AG10803 (cell line): ENCODE measurements around the gene ORC1.

ENCODE experiments used
- DNase-seq: peaks from one replicate; pipeline ENCODE4 v3.0.0; 2010; ENCODE audit warnings: low read depth
- H3K4me3 ChIP-seq: 2 replicates; pipeline ENCODE4 v1.5.1; 2011; ENCODE audit warnings: mild to moderate bottlenecking, low read length, control low read depth
- TF ChIP-seq, protein P1 (sequence below): conservative IDR thresholded peaks from 2 replicates; pipeline ENCODE4 v1.5.1; 2011; ENCODE audit warnings: mild to moderate bottlenecking, low read length, control low read depth, inconsistent platforms

ORC1 gene

DNA sequence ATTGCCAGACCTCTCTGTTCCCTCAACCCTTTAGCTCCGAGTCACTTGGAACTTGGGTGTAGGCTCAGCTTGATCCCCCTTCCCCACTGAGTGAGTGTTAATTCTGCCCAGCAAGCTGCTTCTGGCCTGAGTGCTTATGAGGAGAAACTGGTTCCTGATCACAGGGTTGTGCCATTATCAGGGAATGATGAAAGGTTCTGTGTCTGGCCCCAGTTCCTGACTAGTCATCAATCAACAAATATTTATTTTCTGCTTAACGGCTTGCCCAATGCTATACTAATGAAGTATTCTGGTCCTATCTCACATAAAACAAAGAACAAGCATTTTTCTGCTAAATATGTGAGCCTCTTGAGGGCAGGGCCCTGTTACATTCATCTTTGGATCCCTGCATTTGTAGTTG, 59.0 kb downstream of the ORC1 start:
- DNase-seq, result no peak
- H3K4me3 ChIP-seq, result no peak overlapping the region
- TF ChIP-seq, protein P1, sequence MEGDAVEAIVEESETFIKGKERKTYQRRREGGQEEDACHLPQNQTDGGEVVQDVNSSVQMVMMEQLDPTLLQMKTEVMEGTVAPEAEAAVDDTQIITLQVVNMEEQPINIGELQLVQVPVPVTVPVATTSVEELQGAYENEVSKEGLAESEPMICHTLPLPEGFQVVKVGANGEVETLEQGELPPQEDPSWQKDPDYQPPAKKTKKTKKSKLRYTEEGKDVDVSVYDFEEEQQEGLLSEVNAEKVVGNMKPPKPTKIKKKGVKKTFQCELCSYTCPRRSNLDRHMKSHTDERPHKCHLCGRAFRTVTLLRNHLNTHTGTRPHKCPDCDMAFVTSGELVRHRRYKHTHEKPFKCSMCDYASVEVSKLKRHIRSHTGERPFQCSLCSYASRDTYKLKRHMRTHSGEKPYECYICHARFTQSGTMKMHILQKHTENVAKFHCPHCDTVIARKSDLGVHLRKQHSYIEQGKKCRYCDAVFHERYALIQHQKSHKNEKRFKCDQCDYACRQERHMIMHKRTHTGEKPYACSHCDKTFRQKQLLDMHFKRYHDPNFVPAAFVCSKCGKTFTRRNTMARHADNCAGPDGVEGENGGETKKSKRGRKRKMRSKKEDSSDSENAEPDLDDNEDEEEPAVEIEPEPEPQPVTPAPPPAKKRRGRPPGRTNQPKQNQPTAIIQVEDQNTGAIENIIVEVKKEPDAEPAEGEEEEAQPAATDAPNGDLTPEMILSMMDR, result no peak

DNA sequence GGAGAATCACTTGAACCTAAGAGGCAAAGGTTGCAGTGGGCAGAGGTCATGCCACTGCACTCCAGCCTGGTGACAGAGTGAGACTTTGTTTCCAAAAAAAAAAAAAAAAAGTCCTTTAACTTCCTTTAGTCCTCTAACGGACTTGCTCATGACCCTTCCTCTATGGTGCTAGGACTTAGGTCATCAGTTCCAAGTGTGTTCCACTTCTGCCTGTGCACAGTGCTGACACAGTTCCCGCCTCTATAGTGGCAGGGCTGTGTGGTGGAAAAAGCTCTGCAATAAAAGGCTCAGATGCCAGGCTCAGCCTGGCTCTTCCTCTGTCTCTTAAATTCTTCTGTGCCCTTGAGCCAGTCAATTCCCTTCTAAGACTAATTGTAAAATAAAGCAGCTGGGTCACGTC, 60.2 kb downstream of the ORC1 start:
- TF ChIP-seq, protein P1, result no peak
- no peak for DNase-seq
- H3K4me3 ChIP-seq, result no peak overlapping the region

DNA sequence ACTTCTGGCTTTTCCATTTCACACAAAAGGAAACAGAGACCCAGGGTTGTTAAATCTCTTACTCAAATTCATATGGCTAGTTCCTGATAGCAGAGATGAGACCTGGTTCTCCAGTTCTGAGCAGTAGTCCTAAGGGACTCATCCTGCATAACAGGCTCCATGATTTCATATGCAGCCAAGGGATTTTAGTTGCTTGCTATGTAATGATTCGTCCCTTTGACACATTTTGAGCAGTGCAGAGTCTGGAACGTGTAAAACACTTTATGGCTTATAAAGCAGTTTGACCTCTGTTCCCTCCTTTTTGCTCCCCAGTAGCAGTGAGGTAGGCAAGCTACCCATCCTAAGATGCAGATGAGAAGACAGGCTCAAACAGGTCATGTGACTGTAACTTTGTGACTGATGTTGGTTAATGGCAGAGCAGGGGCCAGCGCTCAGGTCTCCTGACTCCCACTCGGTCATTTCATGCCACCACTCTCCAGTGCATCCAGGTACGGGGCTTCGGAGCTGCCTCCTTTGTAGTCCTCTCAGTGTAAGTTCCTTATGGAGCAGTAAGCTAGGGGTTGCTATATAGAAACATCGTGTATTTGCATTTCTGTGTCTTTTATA, 62.5 kb downstream of the ORC1 start:
- no peak overlapping the region for H3K4me3 ChIP-seq
- TF ChIP-seq, protein P1, result no peak
- DNase-seq, result no peak

DNA sequence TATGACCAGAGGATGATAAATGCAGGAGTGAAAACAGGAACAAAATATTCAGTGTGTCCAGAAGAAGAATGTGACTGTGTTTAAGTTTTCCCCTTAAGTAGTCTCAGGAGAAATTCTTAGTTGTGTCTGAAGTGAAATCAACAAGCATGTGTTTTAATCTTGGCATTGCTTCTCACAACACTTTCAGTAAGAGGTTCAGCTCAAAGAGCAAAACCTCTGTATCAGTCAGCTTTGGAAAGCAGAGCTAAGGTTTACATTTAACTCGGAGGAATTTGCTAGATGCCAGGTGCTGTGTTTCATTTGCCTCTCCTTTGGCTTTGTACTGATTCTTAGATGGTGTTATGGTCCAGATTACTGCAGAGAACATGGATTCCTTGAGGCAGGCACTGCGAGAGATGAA, 66.8 kb downstream of the ORC1 start:
- no peak for DNase-seq
- H3K4me3 ChIP-seq, result no peak overlapping the region
- TF ChIP-seq, protein P1, result no peak

DNA sequence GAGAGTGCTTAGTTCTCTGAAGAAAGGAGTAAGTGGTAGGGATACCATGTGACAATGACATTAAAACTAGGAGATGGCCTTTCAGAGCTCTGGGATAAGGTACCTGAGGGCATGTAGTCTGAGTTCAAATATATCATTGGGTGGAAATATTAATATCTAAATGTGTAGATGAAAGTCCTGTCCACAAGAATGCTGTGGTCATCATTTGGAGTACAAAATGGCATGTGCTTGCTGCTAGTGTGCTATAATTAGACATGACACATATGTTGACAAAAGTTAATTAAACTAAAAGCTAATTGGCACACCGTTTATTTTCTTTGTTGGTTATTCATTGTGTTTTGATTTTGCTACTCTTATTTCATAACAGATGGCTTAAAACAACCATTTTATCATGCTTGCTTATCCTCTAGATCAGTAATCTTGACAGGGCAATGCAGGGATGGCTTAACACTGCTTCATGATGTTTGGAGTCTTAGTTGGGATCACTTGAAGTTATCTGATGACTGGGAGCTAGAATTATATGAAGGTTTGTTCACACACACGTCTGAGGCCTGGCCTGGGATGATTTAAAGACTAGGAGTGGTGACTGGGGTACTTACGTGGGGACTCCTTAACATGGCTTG, 69.2 kb downstream of the ORC1 start:
- TF ChIP-seq, protein P1, result no peak
- H3K4me3 ChIP-seq, result no peak overlapping the region
- no peak for DNase-seq

DNA sequence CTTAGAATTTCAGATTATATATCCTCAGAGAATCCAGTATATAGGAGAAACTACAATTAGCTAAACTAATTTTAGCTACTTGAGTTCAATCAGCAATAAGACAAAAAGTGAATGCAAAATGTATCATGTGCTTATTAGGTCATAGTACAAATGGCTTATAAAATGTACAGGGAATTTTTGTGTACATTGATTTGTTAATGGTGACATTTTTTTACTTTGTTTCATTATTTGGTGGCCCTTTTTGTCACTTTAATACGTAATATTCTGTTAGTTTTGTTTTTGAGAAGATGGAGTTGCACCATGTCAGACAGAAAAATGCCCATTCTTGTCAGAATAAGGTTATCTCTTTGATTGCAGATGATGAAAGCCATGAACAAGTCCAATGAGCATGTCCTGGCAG, 71.8 kb downstream of the ORC1 start:
- no peak for DNase-seq
- H3K4me3 ChIP-seq, result no peak overlapping the region
- TF ChIP-seq, protein P1, result no peak

DNA sequence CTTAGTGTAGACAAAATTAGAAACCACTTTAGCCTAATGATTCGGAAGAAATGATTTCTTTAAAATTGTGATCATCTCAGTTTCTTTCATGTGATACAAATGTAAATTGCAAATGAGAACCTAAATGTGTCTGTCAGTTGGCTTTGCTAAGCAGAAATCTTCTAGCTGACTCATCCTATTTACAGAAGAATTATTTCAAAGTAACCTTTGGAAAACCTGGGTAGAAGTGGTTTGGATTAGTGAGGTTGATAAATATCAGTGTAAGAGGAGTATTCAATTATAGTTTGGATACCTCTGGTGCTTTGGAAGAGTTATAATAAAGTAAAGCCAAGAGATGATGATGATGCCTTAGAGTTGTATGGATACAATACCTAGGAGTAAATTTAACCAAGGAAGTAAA, 75.6 kb downstream of the ORC1 start:
- TF ChIP-seq, protein P1, result no peak
- no peak overlapping the region for H3K4me3 ChIP-seq
- DNase-seq, result no peak
